Endometrial microvascular endothelial cells (primary cell): ENCODE measurements around the gene KLHL22. TPM values are rescaled to one million over a fixed set of nuclear protein-coding genes. Genes with fewer than 3 reads are reported as not detected.
"Not testable (repeated sequence)": the region's sequence is repeated elsewhere in the genome, so short reads cannot be mapped to it uniquely, and the experiment has no call there.

Experiments
- in situ Hi-C: cut with HindIII; loops from 2 replicates; pipeline ENCODE4 v1.10.0; 2017; ENCODE audit warnings: low sequenced_read_pairs, low pct_unique_long_range_greater_than_20kb; ENCODE audit errors: inconsistent ontology term
- total RNA-seq: library from RNA; depleted of rRNA; stranded (reverse); fragments of >200 nt; gene quantifications from one replicate; pipeline ENCODE4 v1.2.3, GENCODE V29; 2015; ENCODE audit errors: inconsistent ontology term

Gene KLHL22
- total RNA-seq, 1 donor from 2014 or later = 30.8 TPM

DNA sequence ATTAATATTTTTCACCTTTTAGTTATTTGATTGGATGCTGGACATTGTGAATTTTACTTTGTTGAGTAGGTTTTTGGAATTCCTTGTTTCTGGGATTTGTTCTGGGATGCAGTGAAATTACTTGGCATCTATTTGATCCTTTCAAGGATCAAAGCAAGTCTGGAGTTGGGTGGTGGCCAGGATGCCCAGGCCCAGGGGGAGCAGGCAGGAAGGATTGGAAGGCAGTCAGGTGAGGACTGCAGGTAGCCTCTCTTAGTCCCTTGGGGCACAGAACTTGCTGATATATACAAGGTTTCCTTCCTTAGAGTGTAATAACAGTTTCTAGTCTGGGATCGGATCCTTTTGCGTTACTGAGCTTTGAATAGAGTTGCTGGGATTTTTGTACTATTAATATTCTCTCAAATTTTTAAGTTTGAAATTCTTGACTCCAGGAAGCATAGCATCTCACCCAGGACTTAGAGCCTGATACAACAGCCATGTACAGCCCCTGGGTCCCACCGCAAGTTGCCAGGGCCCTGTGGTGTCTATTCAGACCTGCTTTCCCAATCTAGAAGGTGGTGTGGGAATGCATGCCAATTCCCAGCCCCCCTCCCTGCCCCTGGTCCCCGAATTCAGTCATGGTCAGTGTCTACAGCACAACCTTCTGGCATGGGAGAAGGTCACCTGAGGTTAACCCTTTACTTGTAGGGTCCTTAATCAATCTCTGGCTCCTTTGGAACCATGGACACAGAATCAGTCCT, 95.6 kb downstream of the KLHL22 start:
- in situ Hi-C loops = no loop called here

DNA sequence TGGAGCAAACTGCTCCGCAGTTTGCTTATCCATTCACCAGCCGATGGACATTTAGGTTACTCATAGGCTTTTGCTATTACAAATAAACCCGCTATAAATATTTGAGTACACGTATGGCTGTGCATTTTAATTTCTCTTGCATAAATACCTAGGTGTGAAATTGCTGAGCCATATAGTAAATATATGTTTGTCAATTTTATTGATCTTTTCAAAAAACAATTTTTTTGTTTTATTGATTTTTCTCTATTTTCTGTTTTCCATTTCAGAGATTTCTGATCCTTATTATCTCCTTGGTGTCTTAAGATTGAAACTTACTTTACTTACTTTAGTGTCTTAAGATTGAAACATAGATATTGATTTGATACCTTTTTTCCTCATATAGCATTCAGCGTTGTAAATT, 97.2 kb downstream of the KLHL22 start:
- in situ Hi-C loops = no loop called here

- in situ Hi-C loops = no loop called here
Observed at GRCh38 chr22:20397498-20397897, 98.1 kb downstream of the KLHL22 start.

- in situ Hi-C loops = no loop called here
Observed at GRCh38 chr22:20396639-20397038, 99.0 kb downstream of the KLHL22 start.

GRCh38 chr22:20395907-20396287, 99.7 kb downstream of the KLHL22 start:
- in situ Hi-C loops = no loop called here

GRCh38 chr22:20395181-20395906, 100.3 kb downstream of the KLHL22 start:
- in situ Hi-C loops = no loop called here

DNA sequence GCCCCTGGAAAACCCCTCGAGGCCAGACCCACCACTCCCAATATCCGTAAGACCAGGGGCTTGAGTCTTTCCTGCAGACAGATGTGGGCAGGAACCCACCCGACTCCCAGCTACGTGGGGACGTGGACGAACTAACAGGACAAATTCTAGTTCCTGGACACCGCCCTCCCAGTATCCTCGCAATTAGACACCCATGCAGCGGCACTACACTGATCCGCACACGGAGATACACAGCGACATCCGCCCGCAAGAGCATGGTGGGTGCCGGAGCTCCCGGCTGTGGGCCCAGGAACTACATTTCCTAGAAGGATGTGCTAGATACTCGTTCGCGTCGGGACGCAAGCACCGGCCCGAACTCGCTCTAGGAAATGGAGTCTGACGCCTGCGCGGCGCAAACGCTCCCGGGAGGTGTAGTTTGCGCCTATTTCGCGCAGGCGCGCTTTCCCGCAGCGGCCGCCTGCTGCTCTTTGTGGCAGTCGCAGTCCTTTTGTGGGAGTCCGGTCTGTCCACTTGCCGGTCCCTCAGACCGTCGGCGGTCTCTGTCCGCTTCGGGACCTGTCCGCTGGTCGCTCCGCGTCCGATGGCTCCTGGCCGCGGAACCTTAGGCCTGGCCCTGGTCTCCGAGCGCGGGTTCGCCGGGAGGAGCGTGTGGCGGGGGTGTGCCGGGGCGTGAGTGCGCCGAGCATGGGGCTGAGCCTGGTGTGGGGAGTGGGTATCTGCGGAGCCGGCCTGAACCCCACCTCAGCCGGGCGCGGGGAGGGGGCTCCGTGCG, 101.7 kb downstream of the KLHL22 start, which contains the start of gene ZNF74:
Gene ZNF74 (plus strand): TSS at position 447 of the 772 bp plus-strand sequence. CDS start 478 bp downstream, outside the sequence.
- in situ Hi-C loops = no loop called here

DNA sequence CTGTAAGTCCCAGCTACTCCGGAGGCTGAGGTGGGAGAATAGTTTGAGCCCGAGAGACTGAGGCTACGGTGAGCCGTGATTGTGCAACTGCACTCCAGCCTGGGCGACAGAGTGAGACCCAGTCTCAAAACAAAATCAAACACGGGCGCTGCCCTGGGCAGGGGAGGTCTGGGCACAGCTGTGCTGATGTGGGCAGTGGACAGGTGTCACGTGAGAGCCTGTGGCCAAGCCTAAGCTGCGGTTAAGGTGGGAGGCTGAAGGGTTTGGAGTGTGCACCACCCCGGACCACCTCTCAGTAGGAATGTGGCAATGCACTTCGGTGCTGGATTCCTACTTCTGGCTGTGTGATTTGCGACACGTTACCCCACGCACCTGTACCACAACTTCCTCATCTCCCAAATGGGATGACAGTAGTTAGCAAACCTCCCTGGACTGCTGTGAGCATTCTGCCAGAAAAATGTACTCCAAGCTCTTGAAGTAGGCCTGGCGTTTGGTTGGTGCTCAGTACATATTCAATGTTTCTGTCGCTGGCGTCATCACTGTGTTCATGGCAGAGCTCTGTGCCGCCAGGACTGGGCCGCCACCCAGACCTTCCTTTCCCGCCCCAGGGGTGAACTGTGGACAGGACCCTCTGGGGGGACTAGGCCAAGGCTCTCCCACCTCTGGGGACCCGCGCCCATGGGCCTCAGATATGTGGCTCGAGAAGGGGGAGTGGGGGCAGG, 102.5 kb downstream of the KLHL22 start:
- in situ Hi-C loops = no loop called here

DNA sequence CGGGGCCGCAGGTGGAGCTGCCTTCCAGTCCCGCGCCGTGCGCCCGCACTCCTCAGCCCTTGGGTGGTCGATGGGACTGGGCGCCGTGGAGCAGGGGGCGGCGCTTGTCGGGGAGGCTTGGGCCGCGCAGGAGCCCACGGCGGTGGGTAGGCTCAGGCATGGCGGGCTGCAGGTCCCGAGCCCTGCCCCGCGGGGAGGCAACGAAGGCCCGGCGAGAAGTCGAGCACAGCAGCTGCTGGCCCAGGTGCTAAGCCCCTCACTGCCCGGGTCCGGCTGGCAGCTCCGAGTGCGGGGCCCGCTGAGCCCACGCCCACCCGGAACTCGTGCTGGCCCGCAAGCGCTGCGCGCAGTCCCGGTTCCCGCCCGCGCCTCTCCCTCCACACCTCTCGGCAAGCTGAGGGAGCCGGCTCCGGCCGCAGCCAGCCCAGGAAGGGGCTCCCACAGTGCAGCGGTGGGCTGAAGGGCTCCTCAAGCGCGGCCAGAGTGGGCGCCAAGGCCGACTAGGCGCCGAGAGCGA, 103.2 kb downstream of the KLHL22 start:
- in situ Hi-C loops = not testable (repeated sequence)

Other genes starting within 250 kb of the KLHL22 start
- gene RTN4R, start 227.5 kb downstream of the KLHL22 start, total RNA-seq = not detected
- 78.5 TPM for gene DGCR6L, start 175.7 kb downstream of the KLHL22 start, total RNA-seq
- gene ZNF74, start 101.6 kb downstream of the KLHL22 start, total RNA-seq = 41.5 TPM
- 5.0 TPM for gene SCARF2, start 58.0 kb downstream of the KLHL22 start, total RNA-seq
- 48.4 TPM for gene MED15, start 11.8 kb upstream of the KLHL22 start, total RNA-seq